Suprapubic skin (tissue), 4 donors: ENCODE results near the gene C2CD4D. TPM values are rescaled to one million over a fixed set of nuclear protein-coding genes. Genes with fewer than 3 reads are reported as not detected.

Source experiments
- DNase-seq, 2 donors: peaks; one replicate each; pipeline ENCODE4 v3.0.0-alpha.2; 2019; ENCODE audit warnings: low spot score in 2 of 2
- H3K27ac ChIP-seq: fragments of 200-600 bp; sonication (generic); one replicate; pipeline ENCODE4 v1.5.1; 2019
- H3K27me3 ChIP-seq: fragments of 200-600 bp; sonication (generic); one replicate; pipeline ENCODE4 v1.5.1; 2019
- H3K36me3 ChIP-seq: fragments of 200-600 bp; sonication (generic); one replicate; pipeline ENCODE4 v1.5.1; 2019
- H3K4me1 ChIP-seq: fragments of 200-600 bp; sonication (generic); one replicate; pipeline ENCODE4 v1.5.1; 2019
- H3K4me3 ChIP-seq: fragments of 200-600 bp; sonication (generic); one replicate; pipeline ENCODE4 v1.5.1; 2019; ENCODE audit warnings: mild to moderate bottlenecking
- H3K9me3 ChIP-seq: fragments of 200-600 bp; sonication (generic); one replicate; pipeline ENCODE4 v1.5.1; 2019
- EP300 ChIP-seq: sonication (generic); formaldehyde crosslinking; IDR thresholded peaks from one replicate; pipeline ENCODE4 v1.6.1; 2017; ENCODE audit warnings: antibody characterized with exemption
- POLR2A ChIP-seq, 2 donors: fragments of 450-650 bp; IDR thresholded peaks; one replicate each; pipeline ENCODE4 v1.6.1; 2017; ENCODE audit warnings: antibody characterized with exemption in 2 of 2, mild to moderate bottlenecking in 2 of 2, moderate library complexity in 2 of 2
- POLR2AphosphoS5 ChIP-seq, 3 donors: sonication (generic); formaldehyde crosslinking; IDR thresholded peaks; one replicate each; pipeline ENCODE4 v1.6.1; 2017; ENCODE audit warnings: antibody characterized with exemption in 3 of 3
- WGBS: methylation state at CpG from one replicate; pipeline ENCODE4 v1.1.5; 2018; 5-methylcytosine and 5-hydroxymethylcytosine counted together
- total RNA-seq, 4 donors: library from RNA; depleted of rRNA; stranded (reverse); fragments of >200 nt; gene quantifications; one replicate each; pipeline ENCODE4 v1.1.0, GENCODE V29; 2016
- TF ChIP-seq, protein P1 (sequence below), 2 donors: fragments of 200-600 bp in 1 of 2; fragments of 450-650 bp in 1 of 2; sonication (generic) in 1 of 2; IDR thresholded peaks; one replicate each; pipeline ENCODE4 v1.5.1; 2016 to 2019; ENCODE audit warnings: antibody characterized with exemption in 2 of 2, mild to moderate bottlenecking in 1 of 2, moderate library complexity in 1 of 2

The C2CD4D gene
- total RNA-seq, 4 donors from 2014 or later = 0.68 to 7.3 (median 2.1) TPM

DNA sequence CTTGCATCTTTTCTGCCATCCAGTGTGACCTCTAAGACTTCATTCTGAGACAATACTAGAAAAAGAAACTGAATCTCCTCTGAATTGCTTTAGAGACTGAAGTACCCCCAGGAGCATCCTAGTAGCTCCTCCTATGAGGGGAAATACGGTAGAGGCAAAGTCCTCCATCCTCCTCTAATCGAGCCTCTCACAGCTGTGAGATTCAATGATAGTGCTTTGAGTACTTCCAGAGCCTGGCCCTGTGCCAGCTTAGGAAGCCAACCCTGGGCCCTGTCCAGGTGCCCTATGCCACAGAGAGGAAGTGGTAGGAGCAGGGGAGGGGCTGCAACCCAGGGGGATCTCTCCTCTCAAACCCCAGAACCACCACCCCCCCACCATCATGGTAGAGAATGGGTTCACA is 18.7 kb downstream of the C2CD4D start:
- Histone ChIP-seq H3K9me3 (no peaks in the 10 kb centered on the region), H3K4me1 (peaks cover 15% of the 10 kb centered on the region), H3K4me3 (no peak overlapping the region), H3K27ac (no peak overlapping the region), H3K36me3 (peaks cover 3% of the 10 kb centered on the region), H3K27me3 (no peaks in the 10 kb centered on the region)
- no peak for TF ChIP-seq POLR2AphosphoS5 (IDR thresholded peaks at IDR 0.05)
- no peak for TF ChIP-seq POLR2A (IDR thresholded peaks at IDR 0.05)
- no peak for TF ChIP-seq EP300
- TF ChIP-seq, protein P1, sequence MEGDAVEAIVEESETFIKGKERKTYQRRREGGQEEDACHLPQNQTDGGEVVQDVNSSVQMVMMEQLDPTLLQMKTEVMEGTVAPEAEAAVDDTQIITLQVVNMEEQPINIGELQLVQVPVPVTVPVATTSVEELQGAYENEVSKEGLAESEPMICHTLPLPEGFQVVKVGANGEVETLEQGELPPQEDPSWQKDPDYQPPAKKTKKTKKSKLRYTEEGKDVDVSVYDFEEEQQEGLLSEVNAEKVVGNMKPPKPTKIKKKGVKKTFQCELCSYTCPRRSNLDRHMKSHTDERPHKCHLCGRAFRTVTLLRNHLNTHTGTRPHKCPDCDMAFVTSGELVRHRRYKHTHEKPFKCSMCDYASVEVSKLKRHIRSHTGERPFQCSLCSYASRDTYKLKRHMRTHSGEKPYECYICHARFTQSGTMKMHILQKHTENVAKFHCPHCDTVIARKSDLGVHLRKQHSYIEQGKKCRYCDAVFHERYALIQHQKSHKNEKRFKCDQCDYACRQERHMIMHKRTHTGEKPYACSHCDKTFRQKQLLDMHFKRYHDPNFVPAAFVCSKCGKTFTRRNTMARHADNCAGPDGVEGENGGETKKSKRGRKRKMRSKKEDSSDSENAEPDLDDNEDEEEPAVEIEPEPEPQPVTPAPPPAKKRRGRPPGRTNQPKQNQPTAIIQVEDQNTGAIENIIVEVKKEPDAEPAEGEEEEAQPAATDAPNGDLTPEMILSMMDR (IDR thresholded peaks at IDR 0.05) = no peak
- WGBS = 28% methylated on average over 2 of the region's 2 CpGs
- DNase-seq = no peak

DNA sequence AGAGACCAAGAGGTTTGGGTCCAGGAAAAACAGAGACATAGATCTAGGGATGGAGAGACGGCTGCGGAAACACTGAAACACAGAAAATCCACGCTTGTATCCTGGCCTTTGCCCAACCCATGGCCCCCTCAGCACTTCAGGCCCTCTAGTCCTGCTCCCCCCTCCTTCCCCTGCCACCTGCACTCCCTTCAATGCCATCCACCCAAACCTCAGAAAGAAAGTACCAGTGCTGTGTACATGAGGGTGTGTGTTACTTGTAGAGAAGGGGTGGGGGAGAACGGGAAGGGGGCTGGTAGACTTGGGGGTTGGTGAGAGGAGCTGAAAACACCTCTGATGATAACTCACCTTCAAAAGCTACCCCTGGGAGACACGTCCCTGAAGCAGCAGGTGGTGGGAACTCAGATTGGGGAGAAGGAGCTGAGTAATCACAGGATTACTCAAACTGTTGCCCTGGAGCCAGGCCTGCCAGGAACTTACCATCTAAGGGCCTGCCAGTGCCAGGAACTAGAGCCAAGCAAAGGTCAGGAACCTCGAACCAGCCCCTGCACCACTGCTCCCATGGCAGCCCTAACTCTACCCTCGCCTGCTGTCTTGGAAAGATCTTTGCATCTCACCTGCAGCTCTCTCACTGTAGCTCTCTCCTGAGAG is 19.5 kb downstream of the C2CD4D start:
- no peak for DNase-seq

DNA sequence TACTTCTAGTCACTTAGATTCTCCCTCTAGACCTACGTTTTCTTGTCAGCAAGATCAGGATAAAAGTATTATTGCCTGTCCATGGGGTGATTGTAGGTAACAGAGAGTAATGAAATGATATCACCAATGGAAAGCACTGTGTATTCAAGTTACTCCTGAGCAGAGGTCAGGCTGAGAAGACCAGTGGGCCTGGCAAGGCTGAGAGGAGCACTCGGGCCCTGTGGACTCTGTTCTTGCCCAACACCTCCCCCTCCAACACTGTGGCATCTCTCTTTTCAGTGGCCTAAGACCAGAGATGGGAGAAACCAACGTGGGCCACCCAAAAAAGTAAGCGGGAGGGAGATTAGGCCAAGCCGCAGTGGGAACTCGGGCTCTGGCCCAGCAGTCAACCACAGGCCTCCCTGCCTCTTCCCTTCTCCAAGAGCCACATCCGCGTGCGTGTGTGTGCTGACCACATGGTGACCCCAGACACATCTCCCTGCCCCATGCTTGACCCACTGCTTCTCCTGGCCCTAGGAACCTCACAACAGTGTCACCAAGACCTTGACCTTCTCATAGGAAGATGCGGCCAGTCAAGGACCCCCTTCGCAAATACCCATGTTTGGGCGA is 20.3 kb downstream of the C2CD4D start:
- peaks cover 15% of the 10 kb centered on the region for H3K4me1 ChIP-seq
- TF ChIP-seq EP300 = no peak
- TF ChIP-seq POLR2A (IDR thresholded peaks at IDR 0.05) = no peak
- 90% methylated on average over 11 of the region's 12 CpGs for WGBS
- no peak for DNase-seq
- H3K27me3 ChIP-seq = no peaks in the 10 kb centered on the region
- no peak overlapping the region for H3K27ac ChIP-seq
- H3K9me3 ChIP-seq = no peaks in the 10 kb centered on the region
- no peak overlapping the region for H3K4me3 ChIP-seq
- H3K36me3 ChIP-seq = peaks cover 7% of the 10 kb centered on the region

More for the DNA sequence above, 19.5 kb downstream of the C2CD4D start:
- H3K4me3 ChIP-seq = no peak overlapping the region
- peaks cover 15% of the 10 kb centered on the region for H3K4me1 ChIP-seq
- no peak overlapping the region for H3K27ac ChIP-seq
- peaks cover 3% of the 10 kb centered on the region for H3K36me3 ChIP-seq
- WGBS = 73% methylated on average over 7 of the region's 7 CpGs
- no peaks in the 10 kb centered on the region for H3K9me3 ChIP-seq
- no peaks in the 10 kb centered on the region for H3K27me3 ChIP-seq
- TF ChIP-seq EP300 (no peak), POLR2A (IDR thresholded peaks at IDR 0.05) (no peak), POLR2AphosphoS5 (IDR thresholded peaks at IDR 0.05) (no peak)
- TF ChIP-seq, protein P1 (IDR thresholded peaks at IDR 0.05) = no peak

DNA sequence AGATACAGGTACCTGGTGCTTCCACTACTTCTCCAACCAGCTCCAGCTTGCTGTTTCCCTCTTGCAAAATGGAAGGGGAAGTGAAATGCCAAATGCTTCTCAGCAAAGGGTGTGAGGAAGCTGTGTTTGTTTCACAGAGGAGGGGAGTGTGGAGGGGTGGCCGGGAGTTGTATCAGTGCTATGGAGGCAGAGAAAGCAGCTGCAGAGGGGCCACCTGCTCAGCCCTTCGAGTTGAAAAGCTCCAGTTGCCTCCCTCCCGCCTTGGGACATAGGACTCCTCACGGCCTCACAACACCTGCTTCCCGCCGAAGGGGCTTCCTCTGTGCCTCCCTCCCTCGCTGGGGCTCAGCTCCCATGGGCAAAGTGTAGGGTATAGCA is 22.3 kb downstream of the C2CD4D start:
- no peak for DNase-seq
- H3K27me3 ChIP-seq = no peaks in the 10 kb centered on the region
- peaks cover 7% of the 10 kb centered on the region for H3K36me3 ChIP-seq
- TF ChIP-seq POLR2A (IDR thresholded peaks at IDR 0.05) = no peak
- no peak for TF ChIP-seq EP300
- TF ChIP-seq, protein P1 (IDR thresholded peaks at IDR 0.05) = no peak
- TF ChIP-seq POLR2AphosphoS5 (IDR thresholded peaks at IDR 0.05) = no peak
- no peak overlapping the region for H3K4me3 ChIP-seq
- no peak overlapping the region for H3K27ac ChIP-seq
- WGBS = 74% methylated on average over 7 of the region's 7 CpGs
- H3K4me1 ChIP-seq = peaks cover 15% of the 10 kb centered on the region
- no peaks in the 10 kb centered on the region for H3K9me3 ChIP-seq

DNA sequence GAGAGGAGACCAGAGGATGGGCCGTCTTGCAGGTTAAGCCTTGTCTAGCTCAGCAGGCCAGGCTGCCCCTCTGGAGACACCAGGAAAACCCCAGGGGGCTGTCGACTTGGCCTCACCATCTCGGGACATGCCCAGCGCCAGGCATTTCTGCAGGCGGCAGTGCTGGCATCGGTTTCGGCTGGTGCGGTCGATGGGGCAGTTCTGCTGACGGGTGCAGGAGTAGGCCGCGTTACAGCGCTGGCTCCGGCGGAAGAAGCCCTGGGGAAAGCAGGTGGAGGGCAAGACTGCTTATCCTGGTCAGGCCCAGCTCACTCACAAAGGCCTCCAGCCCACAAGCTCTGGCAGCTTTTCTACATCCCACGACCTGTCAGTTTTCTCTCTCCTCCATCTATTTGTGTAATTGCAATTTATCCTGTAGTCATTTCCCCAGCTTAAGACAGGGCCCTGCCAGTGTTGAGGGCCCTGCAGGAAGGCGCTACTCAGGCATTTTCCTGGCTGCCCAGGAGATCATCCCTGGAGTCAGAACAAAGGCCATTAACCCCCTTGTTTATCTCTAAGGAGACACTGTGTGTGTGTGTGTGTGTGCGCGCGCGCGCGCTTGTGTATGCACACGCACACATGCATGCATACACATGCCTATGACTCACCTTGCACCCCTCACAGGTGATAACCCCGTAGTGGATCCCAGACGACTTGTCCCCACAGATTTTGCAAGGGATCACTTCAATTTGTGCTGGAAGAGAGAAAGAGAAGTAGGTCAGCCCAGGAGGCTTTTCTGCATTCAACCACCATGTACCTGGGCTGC is 22.9 kb downstream of the C2CD4D start:
- Histone ChIP-seq H3K4me1 (peaks cover 15% of the 10 kb centered on the region), H3K27ac (no peak overlapping the region), H3K9me3 (no peaks in the 10 kb centered on the region), H3K4me3 (no peak overlapping the region), H3K27me3 (no peaks in the 10 kb centered on the region), H3K36me3 (peaks cover 7% of the 10 kb centered on the region)
- 85% methylated on average over 19 of the region's 26 CpGs for WGBS
- DNase-seq = no peak
- TF ChIP-seq EP300 (no peak), POLR2A (IDR thresholded peaks at IDR 0.05) (no peak), POLR2AphosphoS5 (IDR thresholded peaks at IDR 0.05) (no peak)
- TF ChIP-seq, protein P1 (IDR thresholded peaks at IDR 0.05) = no peak
